ENCODE results near the gene COL18A1.
"Not testable (repeated sequence)": the region's sequence is repeated elsewhere in the genome, so short reads cannot be mapped to it uniquely, and the experiment has no call there.

COL18A1 gene

DNA sequence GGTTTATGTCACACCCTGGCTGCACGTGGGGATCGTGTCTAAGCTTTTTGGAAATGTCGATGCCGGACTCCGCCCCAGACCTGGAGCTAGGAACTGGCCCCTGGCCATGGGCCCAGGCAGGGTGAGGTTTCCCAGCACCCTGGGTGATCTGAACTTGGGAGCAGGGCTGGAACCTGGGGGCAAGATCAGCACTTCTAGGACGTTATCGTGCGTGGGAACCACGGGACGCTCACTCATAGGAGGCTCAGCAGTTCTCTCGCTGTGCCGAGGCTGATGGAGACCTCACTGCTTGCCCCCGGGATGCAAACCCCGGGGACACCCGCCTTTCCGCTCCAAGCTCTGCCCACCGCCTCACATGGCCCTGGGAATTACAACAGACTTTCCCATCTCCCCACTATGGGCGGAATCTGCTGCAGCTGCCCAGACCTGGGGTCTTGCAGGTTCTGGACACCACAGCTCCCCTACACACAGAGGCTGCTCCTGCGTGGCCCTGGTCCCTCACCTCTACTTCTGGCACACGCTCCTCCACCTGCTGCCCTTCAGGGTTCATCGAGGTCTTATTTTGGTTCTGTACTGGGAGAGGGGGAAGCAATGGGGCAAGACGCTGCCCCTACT is 35.9 kb downstream of the COL18A1 start:
- no peak for DNase-seq (ENCODE audit: low read depth, low spot score)

DNA sequence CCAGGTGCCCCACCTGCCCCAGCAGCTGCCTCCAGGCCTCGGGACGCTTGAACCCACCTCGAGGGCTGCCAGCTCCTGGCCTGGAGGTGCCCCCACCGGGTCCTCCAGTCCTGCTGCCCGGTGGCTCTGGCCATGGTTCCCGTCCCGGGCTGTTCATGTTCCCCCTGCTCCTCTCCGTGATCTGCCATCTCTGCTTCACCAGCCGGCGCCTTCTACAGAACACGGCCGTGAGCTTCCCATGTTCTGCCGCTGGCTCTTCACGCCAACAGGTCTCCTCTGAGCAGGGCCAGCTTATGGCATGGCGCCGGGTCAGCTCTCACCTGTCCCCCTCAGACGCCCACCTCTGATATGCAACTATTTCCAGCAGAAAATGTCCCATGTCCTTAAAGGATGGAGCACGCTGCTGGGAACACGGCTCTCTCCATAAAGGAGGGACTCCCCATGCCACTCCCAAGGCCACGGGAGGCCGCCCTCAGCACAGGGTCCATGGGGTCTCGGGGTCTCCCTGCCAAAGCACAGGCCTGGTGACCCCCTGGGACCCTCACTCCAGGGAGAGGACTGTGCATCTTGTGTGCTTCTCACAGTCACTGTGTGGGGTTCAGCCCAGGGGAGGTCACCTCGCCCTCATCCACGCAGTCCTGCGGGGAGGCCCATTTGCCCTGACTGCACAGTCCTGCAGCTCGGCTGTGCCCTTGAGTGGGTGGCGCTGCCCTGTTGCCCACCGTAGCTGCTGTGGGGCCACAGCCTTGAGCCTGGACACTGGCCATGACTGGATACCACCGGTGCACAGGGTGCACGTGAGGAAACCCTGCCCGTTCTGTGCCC is 36.7 kb downstream of the COL18A1 start:
- no peak for DNase-seq (ENCODE audit: low read depth, low spot score)

DNA sequence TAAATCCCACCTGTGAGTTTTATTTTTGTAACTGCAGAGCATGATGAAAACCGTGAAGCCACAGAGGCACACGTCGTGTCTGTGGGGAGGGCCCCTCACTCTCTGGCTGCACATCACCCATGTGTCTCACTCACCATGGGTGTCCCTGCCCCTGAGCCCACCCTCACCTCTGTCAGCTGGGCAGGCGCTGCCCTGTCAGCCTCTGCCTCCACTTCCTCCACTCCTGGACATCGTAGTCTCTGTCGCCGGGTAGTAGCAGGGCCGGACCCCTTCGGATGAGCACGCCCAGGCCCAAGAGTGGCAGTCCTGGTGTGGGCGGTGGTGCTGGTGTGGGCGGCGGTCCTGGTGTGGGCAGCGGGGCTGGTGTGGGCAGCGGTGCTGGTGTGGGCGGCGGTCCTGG is 37.3 kb downstream of the COL18A1 start:
- no peak for DNase-seq (ENCODE audit: low read depth, low spot score)

DNA sequence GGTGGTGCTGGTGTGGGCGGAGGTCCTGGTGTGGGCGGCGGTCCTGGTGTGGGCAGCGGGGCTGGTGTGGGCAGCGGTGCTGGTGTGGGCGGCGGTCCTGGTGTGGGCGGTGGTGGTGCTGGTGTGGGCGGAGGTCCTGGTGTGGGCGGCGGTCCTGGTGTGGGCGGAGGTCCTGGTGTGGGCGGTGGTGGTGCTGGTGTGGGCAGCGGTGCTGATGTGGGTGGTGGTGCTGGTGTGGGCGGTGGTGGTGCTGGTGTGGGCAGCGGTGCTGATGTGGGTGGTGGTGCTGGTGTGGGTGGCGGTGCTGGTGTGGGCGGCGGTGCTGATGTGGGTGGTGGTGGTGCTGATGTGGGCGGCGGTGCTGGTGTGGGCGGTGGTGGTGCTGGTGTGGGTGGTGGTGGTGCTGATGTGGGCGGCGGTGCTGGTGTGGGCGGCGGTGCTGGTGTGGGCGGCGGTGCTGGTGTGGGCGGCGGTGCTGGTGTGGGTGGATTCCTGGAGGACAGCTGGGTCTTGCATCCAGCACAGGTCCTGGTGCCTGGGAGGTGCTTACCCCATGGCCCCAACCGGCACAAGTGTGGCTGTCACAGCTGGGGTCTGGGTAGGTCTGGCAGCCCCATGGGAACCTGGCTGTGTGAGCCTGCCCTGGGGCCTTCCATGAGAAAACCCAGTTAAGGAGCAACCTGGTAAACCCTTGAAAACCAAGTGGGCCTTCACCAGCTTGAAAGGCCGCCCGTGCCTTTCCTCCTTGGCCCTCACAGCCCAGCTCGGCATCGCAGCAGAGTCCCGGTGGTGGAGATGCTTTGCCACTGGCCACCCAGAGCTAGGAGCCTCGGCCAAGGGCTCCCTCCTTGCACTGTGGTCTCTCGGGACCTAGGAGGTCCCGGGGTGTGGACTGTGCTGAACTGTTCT is 38.0 kb downstream of the COL18A1 start:
- not testable (repeated sequence) for DNase-seq (ENCODE audit: low read depth, low spot score)

DNA sequence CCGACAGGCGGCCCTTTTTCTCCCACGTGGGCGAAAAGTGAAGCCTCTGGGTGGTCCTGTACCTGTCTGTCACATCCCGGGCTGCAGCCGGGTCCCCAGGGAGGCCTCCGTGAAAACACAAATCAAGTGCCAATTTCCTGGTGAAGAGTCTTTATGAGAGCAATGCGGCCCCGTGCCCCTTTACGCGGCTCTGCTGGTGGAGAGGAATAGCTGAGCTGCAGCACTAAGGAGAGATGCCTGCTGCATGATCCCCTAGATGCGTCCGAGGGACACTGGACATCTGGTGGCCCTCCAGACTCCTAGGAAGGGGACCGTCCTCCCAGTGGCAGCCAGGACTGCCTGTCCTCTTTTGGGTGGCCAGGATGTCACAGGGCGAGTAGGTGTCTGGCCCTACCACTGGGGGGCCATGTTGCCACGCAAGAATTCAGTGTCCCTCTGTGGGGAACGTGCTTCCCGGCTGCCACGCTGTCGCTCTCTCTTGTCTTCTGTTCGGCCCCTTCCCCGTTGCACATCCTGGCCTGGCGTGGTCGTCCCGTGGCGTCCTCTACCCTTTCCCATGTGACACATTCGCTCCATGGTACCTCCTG is 38.7 kb downstream of the COL18A1 start:
- no peak for DNase-seq (ENCODE audit: low read depth, low spot score)

DNA sequence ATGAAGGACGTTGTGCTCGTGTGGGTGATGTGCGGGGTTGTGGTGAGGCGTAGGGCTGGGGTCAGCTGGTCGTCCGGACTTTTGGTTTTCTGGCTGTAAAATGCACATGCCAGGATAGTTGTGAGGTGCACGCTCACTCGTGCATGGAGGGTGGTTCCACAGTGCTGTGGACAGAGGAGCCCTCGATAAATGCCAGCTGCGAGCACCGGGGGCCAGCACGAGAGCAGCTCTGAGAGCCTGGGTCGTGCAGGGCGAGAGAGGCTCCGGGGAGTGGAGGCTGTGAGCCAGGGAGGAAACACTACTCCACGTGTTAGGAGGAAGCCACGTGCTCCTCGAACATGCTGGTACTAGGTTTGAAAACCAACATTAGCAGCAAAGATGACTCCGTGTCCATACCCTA is 39.4 kb downstream of the COL18A1 start:
- no peak for DNase-seq (ENCODE audit: low read depth, low spot score)

DNA sequence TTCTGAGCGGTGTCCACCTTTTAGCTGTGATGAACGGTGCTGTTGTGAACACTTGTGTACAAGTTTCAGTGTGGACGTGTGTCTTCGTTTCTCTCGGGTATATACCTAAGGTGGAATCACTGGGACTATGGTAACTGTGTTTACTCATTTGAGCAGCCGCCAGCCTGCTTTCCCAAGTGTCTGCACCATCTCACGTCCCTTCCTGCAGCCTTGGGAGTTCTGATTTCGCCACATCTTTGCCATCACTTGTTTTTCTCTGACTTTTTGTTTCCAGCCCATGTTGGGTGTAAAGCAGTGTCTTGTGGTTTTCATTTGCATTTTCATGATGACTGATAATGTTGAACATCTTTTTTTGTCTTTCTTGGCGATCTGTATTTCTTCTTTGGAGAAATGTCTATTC is 40.4 kb downstream of the COL18A1 start:
- no peak for DNase-seq (ENCODE audit: low read depth, low spot score)

DNA sequence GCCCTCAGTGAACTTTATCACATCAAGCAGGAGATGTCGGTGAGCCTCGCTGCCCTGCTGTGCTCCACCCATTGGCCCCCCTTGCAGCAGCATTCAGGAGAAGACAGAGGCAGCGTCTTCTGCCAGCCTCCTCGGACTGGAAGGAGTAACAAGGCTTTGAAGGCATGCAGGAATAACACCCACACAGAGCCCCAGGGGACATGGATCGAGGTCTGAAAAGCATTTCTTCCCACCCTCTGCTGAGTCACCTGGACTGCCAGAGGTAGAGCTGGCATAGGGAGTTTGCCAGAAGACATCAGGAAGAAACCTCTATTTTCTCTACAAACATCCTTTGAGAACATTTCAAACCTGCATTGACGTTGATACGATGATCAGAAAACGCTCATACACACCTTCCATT is 42.9 kb downstream of the COL18A1 start:
- DNase-seq (ENCODE audit: low read depth, low spot score) = no peak

DNA sequence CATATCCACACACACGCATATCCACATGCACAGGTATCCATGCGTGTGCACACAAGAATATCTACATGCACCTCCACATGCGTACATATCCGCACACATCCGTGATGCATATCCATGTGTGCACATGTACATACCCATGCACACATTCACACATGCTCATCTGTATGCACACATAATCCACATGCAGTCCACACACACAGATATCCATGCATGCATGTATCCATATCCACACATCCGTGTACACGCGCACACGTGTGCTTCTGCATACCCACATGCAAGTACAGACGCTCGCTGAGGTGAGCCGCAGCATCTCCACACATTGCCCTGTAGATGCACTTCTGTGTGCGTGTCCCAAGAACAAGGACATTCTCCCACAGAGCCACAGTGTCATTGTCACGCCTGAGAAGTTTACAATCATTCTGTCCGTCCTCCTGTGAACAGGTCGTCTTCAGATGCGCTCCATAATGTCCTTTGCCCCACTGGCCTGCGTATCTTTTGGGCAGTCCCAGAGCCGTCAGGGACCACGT is 43.4 kb downstream of the COL18A1 start:
- DNase-seq (ENCODE audit: low read depth, low spot score) = no peak

DNA sequence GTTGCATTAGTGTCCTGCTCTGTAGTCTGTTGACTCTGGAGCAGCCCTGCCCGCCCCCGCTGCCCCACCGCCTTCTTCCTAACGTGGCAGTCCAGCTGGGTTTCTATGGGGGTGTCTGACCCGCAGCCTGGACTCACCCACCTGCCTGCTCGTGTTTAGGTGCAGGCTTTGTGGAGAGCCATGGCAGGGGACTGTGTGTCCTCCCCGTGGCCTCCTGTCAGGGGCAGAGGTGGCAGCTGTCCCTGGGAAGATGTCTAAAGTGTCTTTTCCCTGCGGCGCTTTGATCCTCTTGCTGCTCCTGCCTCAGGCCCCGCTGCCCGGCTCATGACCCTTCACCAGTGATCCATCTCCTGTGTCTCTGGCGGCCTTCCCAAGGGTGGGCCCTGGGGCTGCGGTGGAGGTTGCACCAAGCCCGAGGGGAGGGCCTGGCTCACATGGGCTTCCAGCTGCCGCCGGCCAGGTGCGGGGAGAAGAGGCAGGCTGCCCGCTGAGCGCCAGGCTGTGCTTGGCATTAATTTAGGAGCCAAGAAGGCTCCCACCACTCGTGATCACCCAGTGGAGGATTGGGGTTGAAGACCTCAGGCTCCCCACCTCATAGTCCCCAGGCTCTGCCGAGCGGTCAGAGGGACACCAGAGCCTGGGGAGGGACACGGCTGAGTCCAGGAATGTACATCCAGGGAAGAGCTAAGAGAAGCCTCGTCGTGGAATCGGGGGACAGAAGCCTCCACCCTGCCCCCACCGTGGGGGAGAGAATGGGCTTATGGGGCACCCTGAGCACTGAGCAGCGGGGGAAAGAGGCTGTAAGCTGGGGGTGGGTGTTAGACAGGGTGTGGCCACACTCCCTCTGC is 44.1 kb downstream of the COL18A1 start:
- no peak for DNase-seq (ENCODE audit: low read depth, low spot score)

DNA sequence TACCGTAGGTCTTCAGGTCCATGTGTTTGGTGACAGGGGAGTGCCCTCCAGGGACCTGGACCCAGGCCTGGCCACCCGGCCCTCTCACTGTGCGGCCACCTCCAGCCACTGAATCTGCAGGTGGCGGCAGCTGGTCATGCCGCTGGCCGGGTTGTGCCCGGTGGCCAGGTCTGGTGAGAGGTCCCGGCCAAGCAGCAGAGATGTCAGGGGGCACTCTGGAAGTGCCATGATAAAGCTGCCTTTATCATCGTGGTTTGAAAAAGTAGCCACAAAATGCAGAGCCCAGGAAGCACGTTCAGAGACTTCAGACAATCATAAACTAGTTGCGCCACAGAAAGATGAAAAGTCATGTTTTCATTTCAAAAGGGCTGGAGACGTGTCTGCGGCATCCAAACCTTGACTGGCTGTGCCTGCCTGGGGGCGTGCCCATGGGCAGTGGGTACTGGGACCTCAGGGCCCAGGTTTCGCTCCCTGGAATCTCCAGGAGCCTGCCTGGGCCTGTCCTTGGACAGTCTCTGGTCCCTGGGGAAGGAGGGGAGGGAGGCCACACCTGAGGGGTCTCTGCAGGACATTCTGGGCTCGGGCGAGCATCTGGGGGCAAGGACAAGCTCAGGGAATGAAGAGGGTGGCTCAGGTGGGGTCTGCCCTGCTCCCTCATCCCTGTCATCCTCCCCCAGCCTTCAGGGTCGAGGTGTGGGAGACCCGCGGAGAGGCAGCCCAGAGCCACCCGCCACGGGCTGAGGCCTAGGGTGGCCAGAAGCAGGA is 44.9 kb downstream of the COL18A1 start:
- no peak for DNase-seq (ENCODE audit: low read depth, low spot score)

DNA sequence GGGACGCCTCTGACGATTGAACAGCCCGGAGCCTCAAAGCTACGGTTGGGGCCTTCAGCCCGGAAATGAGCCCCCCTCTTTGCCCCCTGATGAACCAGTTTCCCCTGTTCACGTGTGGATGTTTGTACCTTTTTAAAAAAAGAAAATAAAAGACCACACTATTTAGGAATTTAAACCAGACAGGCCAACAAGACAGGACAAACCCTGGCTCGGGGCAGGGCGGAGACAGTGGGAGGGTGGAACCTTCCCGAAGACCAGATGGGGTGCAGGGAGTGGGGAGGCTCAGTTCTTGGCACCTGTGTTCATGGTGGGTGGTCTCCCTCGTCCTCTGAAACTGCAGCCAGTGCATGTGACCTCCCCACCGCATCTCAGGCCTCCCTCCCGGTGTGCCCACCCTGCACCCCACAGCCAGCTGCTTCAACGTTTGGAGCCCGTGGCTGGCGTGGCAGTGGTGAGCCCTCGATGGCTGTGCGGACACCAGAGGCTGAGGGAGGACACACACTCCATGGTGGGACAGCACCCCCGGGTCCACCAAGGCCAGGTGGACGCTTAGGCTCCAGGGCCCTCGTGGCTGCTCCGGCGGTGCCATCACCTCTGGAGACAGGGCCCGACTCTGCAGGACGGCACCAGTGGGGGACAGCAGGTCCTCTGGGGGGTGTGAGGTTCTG is 45.6 kb downstream of the COL18A1 start:
- no peak for DNase-seq (ENCODE audit: low read depth, low spot score)

DNA sequence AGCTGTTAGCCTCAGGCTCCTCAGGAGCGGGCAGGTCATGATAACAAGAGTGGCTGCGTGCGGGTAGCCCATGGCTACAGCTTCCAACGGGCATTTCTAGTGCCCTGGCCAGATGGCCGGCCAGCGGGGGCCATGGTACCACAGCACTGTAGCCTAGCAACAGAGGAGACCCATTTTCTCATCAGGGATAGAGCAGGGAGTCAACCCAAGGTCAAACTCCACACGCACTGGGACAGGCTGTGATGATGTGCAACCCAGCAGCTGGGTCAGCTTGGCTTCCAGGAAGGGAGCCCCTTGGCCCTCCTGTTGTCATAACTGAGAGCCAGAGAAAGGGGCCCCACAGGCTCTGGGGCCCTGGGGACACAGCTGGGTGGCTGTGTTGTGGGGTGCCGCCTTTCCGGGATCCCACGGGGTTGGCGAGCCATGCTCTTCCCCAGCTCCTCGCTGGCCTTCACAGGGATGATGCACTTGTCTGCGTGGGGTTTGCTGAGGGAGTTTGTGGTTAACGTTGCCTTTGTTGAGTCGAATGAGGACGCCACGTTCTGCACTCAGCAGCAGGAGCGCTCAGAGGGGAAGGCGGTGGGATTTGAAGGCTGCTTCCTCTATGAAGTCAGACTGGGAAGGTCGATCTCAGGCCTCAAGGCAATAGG is 46.3 kb downstream of the COL18A1 start:
- DNase-seq (ENCODE audit: low read depth, low spot score) = no peak

DNA sequence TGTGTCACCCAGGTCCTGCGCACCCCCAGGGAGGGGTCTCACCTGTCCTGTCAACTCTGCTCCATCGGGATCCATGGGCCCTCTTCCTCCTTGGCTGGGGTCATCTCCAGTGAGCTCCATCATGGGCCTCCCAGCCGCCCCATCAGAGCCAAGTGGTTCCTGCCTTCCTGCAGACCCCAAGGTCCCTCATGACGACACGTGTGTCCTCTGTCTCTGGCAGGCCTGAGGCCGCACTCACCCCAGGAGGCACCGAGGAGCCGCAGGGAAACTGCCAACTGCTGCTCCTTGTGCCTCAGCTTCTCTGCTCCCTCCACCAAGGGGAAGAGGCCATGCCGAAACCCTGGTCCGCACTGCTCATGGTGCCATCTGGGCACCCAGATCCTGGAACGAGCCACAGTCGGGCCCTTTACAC is 46.8 kb downstream of the COL18A1 start:
- DNase-seq (ENCODE audit: low read depth, low spot score) = no peak

DNA sequence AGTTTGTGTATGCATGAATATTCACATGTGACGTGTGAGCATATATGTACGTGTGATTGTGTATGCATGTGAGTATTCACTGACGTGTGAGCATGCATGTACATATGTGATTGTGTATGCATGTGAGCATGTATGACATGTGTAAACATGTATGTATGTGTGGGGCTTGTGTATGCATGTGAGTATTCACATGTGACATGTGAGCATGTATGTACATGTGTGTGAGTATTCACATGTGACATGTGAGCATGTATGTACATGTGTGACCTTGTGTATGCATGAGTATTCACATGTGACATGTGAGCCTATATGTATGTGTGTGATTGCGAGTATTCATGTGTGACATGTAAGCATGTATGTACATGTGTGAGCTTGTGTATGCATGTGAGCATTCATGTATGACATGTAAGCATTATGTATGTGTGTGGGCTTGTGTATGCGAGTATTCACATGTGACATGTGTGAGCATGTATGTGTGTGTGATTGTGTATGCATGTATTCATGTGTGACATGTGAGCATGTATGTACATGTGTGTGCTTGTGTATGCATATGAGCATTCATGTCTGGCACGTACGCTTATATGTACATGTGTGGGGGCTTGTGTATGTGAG is 47.8 kb downstream of the COL18A1 start:
- no peak for DNase-seq (ENCODE audit: low read depth, low spot score)

DNA sequence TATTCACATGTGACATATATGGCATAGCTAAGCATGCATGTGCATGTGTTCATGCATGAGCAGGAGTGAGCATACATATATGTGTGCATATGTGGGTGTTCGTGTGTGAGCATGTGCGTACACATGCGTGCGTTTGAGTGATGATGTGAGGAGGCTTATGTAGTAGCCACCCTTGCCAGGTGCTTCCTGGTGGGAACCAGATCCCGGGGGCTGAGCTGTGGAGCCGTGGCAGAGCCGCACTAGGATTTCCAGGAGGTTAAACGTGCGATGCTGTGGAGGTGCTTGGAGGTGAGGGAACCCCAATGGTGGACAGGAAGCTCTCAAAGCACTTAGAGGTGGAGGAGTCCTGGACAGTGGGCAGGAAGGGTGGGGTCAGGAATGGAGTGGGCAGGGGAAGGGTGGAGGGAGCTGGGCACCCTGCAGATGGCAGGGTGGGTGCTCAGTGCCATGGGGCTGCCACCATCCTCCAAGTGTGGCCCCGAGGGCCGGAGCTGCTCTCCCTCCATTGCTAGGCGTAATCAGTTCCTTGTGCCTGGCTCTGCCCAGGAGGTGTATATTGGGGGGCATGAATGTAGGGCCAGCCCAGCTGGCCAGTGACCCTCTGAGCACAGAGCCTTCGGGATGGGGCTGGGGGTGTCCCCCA is 48.5 kb downstream of the COL18A1 start:
- DNase-seq (ENCODE audit: low read depth, low spot score) = no peak

DNA sequence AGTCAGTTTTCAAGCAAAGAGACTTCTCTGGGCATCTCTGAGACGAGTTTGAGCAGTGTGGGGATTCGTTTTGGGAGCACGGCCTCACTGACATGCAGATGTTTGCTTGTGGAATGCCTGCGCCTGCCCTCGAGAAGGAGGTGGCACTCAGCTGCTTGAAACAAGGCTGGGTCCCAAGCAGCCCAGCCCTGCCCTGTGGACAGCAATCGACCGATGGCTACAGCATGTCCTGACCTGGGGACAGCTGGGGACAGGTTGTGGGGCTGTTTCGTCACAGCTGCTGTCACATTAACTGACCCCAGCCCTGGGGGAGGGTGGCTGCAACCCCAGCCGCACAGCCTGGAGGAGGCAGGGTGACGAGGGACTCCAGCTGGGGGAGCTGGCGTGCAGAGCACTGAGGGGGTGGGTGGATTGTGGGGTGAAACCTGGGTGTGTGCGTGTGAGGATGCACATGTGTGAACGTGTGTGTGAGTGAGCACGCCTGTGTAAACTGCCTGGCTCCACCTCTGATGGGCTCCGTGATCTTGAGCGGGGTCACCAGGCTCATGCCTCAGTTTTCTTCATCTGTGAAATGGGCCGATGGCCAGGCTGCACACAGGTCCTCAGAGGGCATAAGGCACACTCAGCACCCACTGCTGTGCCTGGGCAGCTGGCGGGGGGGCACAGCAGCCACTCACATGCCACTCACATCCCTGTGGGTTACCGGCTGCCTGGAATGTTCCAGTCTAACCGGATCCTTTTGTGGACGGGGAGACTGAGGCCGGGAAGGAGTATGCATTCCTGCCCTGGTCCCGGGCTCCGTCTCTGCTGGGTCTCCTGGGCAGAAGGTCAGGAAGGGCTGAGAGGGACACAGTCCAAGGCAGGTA is 49.3 kb downstream of the COL18A1 start:
- DNase-seq (ENCODE audit: low read depth, low spot score) = no peak
